ENCODE results near the gene KSR2.

DNA sequence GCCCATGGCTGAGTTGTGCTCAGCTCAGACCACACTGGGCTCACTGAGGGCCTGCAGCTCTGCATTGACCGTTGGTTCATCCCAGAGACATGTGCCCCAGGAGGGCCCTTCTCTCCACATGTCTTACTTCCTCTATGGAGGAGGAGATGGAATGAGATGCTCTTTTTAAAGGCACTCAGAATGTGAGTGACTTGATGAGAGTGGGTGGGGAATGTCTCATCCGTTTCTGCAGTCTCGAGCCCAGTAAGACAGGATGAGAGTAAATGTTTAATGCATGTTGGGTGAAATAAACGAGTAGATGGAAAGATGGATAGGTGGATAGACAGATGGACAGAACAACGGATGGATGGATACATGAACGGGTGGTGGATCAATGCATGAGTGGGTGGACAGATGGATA is 538.5 kb downstream of the KSR2 start:
- TF ChIP-seq CTCF (IDR thresholded peaks at IDR 0.05) (no peak), POLR2AphosphoS5 (IDR thresholded peaks at IDR 0.05; ENCODE audit: low read depth, low read length) (no peak), REST (IDR thresholded peaks at IDR 0.05; ENCODE audit: insufficient read depth in 1 of 2, low read depth in 2 of 2, low read length in 1 of 2) (no peak)
